HG03280 (cell line): ENCODE results near the gene TSFM.

Source experiments
- ATAC-seq: cut with Tn5 transposase; IDR thresholded peaks from one replicate; pipeline ENCODE4 v1.9.1; 2021; ENCODE audit warnings: mild to moderate bottlenecking, moderate library complexity; ENCODE audit not compliant: unreplicated experiment

TSFM gene

DNA sequence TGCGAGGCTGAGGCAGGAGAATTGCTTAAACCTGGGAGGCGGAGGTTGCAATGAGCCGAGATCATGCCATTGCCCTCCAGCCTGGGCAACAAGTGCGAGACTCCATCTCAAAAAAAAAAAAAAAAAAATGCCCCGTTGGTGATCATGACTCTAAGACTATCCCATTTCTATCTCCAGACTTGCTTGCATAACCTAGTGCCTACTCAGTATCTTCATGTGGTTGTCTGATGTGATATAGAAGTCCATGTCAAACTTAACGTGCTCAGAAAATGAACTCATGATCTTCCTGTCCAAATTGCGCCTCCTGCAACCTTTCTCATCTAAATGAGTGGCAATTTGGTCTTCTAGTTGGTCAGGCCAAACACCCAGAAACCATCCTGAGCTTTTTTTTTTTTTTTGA lies 4.7 kb upstream of the TSFM start:
- ATAC-seq = no peak

- no peak for ATAC-seq
Observed at GRCh38 chr12:57779736-57780135, 2.9 kb upstream of the TSFM start.

GRCh38 chr12:57780284-57780897 lies 2.2 kb upstream of the TSFM start:
- no peak for ATAC-seq

GRCh38 chr12:57781244-57781643 lies 1.3 kb upstream of the TSFM start:
- no peak for ATAC-seq

- no peak for ATAC-seq
Observed at GRCh38 chr12:57781801-57782200, 786 bp upstream of the TSFM start.

DNA sequence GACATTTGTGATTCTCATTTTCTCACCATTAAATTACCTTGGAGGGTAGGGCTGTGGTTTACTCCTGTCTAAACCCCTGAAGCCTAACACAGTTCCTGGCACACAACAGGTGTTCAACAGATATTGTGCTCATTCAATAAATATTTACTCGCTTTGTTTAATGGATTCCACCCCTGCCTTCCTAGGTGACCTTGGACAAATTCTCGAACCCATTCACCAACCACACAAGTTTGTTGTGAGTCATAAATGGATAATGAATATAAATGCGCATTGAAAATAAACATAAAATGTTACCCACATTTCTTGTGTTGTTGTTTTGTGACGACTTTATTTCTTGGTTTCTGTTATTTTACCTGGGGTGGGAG lies 362 bp upstream of the TSFM start:
- ATAC-seq = peak; percentile 11

DNA sequence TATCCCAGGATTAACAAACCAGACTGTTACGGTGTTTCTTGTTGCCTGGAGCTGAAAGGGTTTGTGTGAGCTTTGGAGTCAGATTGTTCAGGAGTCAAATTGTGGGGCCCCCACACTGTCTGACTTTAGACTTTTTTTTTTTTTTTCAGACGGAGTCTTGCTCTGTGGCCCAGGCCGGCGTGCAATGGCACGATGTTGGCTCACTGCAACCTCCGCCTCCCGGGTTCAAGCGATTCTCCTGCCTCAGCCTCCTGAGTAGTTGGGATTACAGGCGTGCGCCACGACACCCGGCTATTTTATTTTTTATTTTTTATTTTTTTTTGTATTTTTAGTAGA lies 847 bp downstream of the TSFM start:
- no peak for ATAC-seq

- no peak for ATAC-seq
Observed at GRCh38 chr12:57783861-57784260, 1.3 kb downstream of the TSFM start.

DNA sequence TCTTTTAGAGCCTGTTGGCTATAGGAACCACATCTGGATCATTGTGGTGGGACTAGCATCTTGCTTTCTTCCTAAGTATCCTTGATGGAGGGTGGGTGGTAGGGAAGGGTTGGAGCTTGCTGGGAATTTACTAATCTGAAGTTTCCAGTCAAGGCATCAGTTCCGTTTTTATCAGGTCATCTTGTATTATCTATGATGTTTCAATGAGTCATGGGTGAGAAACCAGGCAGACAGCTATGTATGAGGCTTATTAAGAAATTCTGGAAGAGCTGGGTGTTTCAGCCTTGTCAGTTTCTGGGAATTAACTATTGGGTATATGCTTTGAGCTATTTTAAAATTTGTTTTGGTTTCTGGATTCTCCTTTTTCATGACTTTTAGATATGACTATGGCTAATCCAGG lies 11.3 kb downstream of the TSFM start:
- no peak for ATAC-seq

DNA sequence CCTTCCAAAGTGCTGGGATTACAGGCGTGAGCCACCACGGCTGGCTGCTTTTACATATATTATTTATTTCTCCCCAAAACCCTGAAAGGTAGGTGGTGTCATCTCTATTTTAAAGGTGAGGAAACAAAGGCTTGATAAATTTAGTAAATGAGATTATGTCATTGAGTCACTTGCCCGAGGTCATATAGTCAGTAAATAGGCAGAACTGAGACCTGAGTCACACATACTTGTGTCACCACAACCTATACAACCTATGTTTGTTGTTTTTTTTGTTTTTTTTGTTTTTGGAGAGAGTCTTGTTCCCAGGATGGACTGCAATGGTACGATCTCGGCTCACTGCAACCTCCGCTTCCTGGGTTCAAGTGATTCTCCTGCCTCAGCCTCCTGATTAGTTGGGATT lies 12.8 kb downstream of the TSFM start:
- ATAC-seq = no peak

DNA sequence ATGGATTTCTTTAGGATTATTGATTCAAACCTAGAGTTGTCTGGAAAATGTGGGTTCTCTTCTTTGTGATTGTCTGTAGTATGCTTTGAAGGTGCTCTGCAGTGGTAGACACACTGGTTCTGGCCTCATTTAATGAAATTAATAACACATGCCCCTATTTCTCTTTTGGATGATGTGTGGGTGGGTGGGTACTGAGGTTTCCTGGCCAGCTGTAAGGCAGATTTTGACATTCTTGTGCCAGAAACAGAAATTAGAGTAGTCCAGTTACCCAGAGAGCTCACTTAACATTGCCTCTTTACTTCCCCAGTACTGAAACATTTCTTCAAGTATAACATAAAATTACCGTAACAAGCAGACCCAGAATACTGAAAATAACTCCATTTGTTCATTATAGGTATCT lies 14.4 kb downstream of the TSFM start:
- no peak for ATAC-seq

DNA sequence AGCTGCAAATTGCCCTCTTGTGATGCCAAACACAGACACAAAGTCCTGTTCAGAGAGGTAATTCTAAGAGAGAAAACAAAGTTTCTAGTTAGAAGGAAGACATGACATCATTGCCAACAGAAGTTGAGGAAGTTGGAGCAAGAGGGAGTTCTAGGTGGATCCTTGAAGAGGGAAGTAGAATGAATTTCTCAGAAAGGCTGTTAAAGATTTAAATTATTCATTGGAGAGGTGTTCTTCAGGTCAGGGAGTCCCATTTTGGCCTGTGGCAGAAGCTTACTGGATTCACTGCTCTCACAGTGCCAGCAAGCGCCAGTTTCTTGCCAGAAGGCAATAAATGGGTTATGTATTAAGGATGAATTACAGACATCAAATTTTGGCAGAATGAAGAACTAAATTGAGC lies 15.3 kb downstream of the TSFM start:
- no peak for ATAC-seq

DNA sequence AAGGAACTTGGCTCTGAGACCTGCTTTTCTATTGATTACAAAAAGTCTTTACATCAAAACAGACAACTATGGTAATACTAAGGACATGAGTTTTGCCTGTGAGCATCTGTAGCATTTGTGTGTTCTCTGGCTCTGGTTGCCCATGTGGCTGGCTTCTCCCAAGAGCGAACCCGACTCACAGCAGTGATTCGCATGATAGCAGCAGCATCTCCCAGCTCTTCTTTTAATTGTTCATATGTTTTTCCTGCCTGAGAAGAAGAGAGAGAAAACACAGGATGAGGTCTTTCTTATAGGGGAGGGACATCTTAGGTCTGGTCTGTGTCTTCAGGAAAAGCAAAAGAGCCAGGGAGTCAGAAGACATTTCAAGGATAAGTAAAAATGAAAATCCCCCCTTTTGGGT lies 18.4 kb downstream of the TSFM start:
- no peak for ATAC-seq

DNA sequence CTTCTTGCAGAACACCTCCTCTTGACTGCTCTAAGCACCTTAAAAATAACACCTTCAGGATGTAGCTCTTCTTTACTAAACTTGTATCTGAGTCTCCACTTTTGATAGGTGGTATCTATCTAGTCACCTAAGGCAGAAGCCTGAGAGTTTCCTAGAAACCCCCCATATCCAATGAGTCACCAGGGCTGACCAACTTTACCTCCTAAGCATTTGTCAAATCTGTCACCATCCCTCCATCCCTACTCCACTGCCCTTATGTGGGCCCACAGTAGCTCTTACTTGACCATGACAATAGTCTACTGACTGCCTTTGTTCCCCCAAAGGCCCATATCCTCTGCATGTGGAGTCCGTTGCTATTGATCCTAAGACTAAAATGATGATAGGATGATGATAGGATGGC lies 20.0 kb downstream of the TSFM start:
- no peak for ATAC-seq

GRCh38 chr12:57803319-57803893 lies 20.8 kb downstream of the TSFM start:
- ATAC-seq = no peak

GRCh38 chr12:57806677-57807076 lies 24.1 kb downstream of the TSFM start:
- no peak for ATAC-seq

GRCh38 chr12:57807285-57807684 lies 24.7 kb downstream of the TSFM start:
- ATAC-seq = no peak

- ATAC-seq = no peak
Observed at GRCh38 chr12:57808351-57808750, 25.8 kb downstream of the TSFM start.

DNA sequence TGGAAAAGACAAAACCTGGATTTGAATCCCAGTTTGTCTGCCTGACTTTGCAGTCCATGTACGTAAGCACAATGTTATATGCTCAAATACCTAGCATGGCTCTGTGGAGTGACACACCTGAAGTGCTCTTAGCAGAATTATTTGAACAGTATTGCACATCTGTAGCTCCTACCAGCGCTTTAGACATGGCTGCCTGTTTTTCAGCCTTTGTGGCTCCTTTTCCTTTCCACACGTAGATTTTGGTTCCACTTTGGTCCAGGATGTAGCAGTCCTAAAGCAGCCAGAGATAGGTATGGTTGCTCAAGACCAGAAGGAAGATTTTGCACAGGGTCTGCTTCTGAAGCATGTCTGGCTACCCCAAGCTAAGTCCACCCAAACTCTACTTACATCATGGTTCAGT lies 26.8 kb downstream of the TSFM start:
- no peak for ATAC-seq

- ATAC-seq = no peak
Observed at GRCh38 chr12:57810450-57810849, 27.9 kb downstream of the TSFM start.

- ATAC-seq = no peak
Observed at GRCh38 chr12:57811028-57811755, 28.6 kb downstream of the TSFM start.

DNA sequence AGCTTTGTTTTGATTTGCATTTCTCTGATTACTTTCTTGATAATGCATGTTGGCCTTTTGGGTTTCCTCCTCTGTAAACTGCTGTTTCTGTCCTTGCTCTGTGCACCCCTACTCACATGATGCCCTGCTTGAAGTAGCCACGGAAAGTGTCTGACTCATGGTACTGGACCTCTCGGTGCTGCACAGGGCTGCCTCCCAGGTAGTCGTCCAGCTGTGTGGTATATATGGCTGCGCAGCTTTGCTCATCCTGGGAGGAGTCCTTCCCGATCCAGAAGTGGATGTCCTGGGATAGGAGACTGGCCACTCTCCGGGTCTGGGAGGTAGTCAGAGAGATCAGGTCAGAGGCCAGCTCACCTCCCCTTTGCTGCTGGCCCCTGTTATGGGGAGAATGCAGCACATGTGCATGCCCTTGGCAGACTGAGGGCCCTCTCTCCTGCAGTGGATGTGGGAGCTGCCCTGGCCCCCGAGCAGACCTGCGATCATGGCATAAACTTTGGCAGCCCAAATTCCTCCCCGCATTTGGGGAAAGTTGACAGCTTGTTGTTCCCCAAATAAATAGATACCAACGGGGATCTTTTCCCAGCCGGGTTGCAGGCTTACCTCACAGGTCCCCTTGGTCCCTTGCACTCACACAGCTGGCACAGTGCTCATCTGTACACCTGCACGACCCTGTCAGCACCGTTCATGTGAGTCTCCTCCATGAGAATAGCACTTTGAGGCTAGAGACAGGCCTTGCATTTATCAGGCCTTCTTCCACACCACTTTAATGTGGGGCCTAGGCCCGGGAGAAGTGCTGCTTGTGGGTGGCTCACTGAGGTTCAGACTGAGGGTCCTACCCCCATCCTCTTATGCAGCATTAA lies 30.8 kb downstream of the TSFM start:
- no peak for ATAC-seq
